Fibroblast of villous mesenchyme (primary cell): Measurements from ENCODE around the gene TEX14. TPM values are rescaled to one million over a fixed set of nuclear protein-coding genes. Genes with fewer than 3 reads are reported as not detected.
A peak's percentile ranks its signal among the peaks of the same experiment; 100 is the strongest.
"Not testable (repeated sequence)": the region's sequence is repeated elsewhere in the genome, so short reads cannot be mapped to it uniquely, and the experiment has no call there.

Source experiments
- DNase-seq: peaks from one replicate; pipeline ENCODE4 v3.0.0-alpha.2; 2010; ENCODE audit warnings: low read depth
- H3K4me3 ChIP-seq: 2 replicates; pipeline ENCODE4 v1.5.1; 2011; ENCODE audit warnings: low read depth, mild to moderate bottlenecking, low read length
- CTCF ChIP-seq: IDR thresholded peaks from 2 replicates; pipeline ENCODE4 v1.5.1; 2012; ENCODE audit warnings: low read depth, mild to moderate bottlenecking, low read length; ENCODE audit not compliant: insufficient read depth
- total RNA-seq: library from RNA; depleted of rRNA; stranded (reverse); fragments of >200 nt; gene quantifications from 2 replicates; pipeline ENCODE4 v1.2.3, GENCODE V29; 2012

Gene TEX14
- total RNA-seq, 1 donor = 0.43 TPM

GRCh38 chr17:58679263-58680037 lies 12.4 kb downstream of the TEX14 start:
- no peak overlapping the region for H3K4me3 ChIP-seq
- DNase-seq = peak; percentile 74
- TF ChIP-seq CTCF = no peak

GRCh38 chr17:58678287-58678686 lies 13.6 kb downstream of the TEX14 start:
- DNase-seq, H3K4me3 ChIP-seq: not testable (repeated sequence)

- no peak for TF ChIP-seq CTCF
- no peak for DNase-seq
- H3K4me3 ChIP-seq = no peak overlapping the region
Observed at GRCh38 chr17:58677194-58677880, 14.5 kb downstream of the TEX14 start.

- no peak overlapping the region for H3K4me3 ChIP-seq
- TF ChIP-seq CTCF = no peak
- no peak for DNase-seq
Observed at GRCh38 chr17:58671969-58672368, 19.9 kb downstream of the TEX14 start.

GRCh38 chr17:58669853-58670252 lies 22.0 kb downstream of the TEX14 start:
- TF ChIP-seq CTCF = no peak
- DNase-seq = no peak

GRCh38 chr17:58668598-58668935 lies 23.3 kb downstream of the TEX14 start:
- TF ChIP-seq CTCF = no peak
- no peak for DNase-seq
- no peak overlapping the region for H3K4me3 ChIP-seq

More at GRCh38 chr17:58669853-58670252, 22.0 kb downstream of the TEX14 start:
- H3K4me3 ChIP-seq = no peak overlapping the region

GRCh38 chr17:58667934-58668597 lies 23.8 kb downstream of the TEX14 start:
- no peak for TF ChIP-seq CTCF
- no peak overlapping the region for H3K4me3 ChIP-seq
- DNase-seq = no peak
